HG03097 (cell line): Measurements from ENCODE around the gene ARHGAP18.
"Not testable (repeated sequence)": the region's sequence is repeated elsewhere in the genome, so short reads cannot be mapped to it uniquely, and the experiment has no call there.

Experiments used
- ATAC-seq: cut with Tn5 transposase; IDR thresholded peaks from one replicate; pipeline ENCODE4 v1.9.1; 2021; ENCODE audit not compliant: unreplicated experiment, low FRiP score

The ARHGAP18 gene

GRCh38 chr6:129598244-129599187 is 111.5 kb downstream of the ARHGAP18 start:
- no peak for ATAC-seq

- no peak for ATAC-seq
These were observed 112.8 kb downstream of the ARHGAP18 start for GRCh38 chr6:129597023-129597713.

GRCh38 chr6:129596522-129596921 is 113.5 kb downstream of the ARHGAP18 start:
- no peak for ATAC-seq

GRCh38 chr6:129593233-129593564 is 116.8 kb downstream of the ARHGAP18 start:
- no peak for ATAC-seq

- no peak for ATAC-seq
These were observed 117.3 kb downstream of the ARHGAP18 start for GRCh38 chr6:129592516-129593232.

GRCh38 chr6:129590408-129591022 is 119.5 kb downstream of the ARHGAP18 start:
- ATAC-seq: no peak

GRCh38 chr6:129586815-129587214 is 123.2 kb downstream of the ARHGAP18 start:
- no peak for ATAC-seq

- no peak for ATAC-seq
These were observed 126.1 kb downstream of the ARHGAP18 start for GRCh38 chr6:129583866-129584265.

GRCh38 chr6:129578315-129578714 is 131.7 kb downstream of the ARHGAP18 start:
- no peak for ATAC-seq

- no peak for ATAC-seq
These were observed 132.3 kb downstream of the ARHGAP18 start for GRCh38 chr6:129577691-129578090.

- ATAC-seq: no peak
These were observed 133.5 kb downstream of the ARHGAP18 start for GRCh38 chr6:129576456-129576855.

- ATAC-seq: no peak
These were observed 134.4 kb downstream of the ARHGAP18 start for GRCh38 chr6:129575378-129576118.

GRCh38 chr6:129574605-129575004 is 135.4 kb downstream of the ARHGAP18 start:
- not testable (repeated sequence) for ATAC-seq

- ATAC-seq: not testable (repeated sequence)
These were observed 139.0 kb downstream of the ARHGAP18 start for GRCh38 chr6:129570929-129571328.

- no peak for ATAC-seq
These were observed 142.0 kb downstream of the ARHGAP18 start for GRCh38 chr6:129568015-129568414.

- no peak for ATAC-seq
These were observed 142.6 kb downstream of the ARHGAP18 start for GRCh38 chr6:129567374-129567773.

- ATAC-seq: no peak
These were observed 144.2 kb downstream of the ARHGAP18 start for GRCh38 chr6:129565811-129566210.

GRCh38 chr6:129565366-129565765 is 144.6 kb downstream of the ARHGAP18 start:
- no peak for ATAC-seq

- no peak for ATAC-seq
These were observed 151.7 kb downstream of the ARHGAP18 start for GRCh38 chr6:129558248-129558647.

GRCh38 chr6:129555206-129555832 is 154.7 kb downstream of the ARHGAP18 start:
- ATAC-seq: no peak
